Superior temporal gyrus (tissue), 1 donor: ENCODE measurements around the gene TMEM205.
"Not testable (repeated sequence)": the region's sequence is repeated elsewhere in the genome, so short reads cannot be mapped to it uniquely, and the experiment has no call there.

Experiments
- DNase-seq: peaks from one replicate; pipeline ENCODE4 v3.0.0-alpha.2; 2016; ENCODE audit errors: extremely low spot score

Gene TMEM205

DNA sequence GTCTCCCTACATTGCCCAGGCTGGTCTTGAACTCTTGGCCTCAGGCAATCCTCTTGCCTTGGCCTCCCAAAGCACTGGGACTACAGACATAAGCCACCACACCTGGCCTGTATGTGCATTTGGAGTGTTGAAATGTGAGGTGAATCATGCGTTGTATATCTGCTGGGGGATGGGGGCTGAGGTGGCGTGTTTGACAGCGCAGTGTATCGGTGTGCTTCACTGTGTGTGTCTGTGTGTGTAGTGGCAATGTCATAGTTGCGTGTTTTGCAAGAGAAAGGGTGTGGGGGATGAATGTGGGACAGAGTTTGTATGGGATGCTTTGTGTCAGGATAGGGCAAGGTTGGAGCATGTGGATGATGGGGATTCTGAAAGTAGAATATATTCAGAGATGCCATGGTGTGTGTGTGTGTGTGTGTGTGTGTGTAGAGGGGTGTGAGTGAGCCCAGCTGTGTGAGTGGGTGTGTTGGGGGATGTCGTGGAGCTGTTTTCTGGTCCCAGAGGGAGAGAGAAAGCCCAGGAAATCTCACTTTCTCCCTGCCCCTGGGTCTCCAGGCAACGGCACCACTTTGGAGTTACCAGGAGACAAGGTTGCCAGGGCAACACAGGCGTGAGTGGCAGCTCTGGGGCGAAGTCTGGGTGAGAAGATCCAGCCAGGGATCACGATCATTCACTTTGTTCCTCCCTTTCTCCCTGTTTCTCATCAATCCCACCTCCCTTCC, 27.3 kb upstream of the TMEM205 start:
- DNase-seq = peak; percentile 75

DNA sequence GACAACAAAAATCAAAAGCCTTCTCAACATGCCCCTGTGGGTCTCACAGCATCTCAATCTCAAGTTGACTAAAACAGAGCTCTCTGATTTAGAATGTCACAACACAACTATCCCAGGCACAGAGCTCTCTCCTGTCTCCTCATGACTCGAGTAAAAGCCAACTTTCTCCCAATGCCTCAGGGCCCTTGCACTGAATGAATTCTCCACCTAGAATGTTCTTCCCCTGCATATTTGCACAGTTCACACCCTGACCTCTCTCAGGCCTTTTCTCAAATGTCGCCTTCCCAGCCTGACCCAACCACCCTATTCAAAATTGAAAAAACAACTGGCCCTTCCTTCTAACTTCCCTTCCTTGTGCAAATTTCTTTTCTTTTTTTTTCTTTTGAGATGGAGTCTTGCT, 24.7 kb upstream of the TMEM205 start:
- DNase-seq = no peak

DNA sequence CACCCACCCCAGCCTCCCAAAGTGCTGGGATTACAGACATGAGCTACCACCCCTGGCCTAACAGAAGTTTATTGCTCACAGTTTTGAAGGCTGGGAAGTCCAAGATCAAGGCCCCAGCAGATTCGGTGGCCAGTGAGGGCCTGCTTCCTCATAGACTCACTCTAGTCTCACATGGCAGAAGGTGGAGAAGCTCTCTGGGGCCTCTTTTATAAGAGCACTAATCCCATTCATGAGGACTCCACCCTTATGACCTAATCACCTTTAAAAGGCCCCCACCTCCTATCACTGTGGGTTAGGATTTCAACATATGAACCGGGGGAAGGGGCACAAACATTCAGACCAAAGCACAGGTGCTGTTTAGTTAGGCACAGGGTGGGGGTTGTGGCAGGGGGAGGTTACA, 21.5 kb upstream of the TMEM205 start:
- DNase-seq = no peak

DNA sequence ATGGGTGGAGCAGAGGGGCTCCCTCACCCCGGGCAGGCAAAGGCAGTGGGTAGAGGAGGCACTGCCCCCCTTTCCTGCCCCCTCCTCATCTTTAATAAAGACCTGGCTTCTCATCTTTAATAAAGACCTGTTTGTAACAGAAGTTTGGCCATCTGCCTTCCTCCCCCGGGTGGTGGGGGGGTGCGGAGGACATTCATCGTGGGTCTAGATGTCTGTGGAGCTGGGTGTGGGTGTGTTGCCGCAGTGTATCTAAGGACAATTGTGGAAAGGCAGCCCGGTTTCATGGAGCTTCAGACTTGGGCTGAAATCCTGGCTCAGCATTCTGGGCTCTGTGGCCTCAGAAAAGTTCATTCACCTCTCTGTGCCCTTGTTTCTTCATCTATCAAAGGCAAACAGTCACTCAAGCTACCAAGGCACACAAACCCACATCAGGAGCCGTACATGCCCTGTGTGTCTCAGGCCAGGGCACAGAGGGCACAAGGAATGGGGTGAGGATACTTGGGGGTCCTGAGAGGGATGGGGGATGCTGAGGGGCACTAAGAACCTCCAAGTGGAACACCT, 19.6 kb upstream of the TMEM205 start:
- DNase-seq = no peak

DNA sequence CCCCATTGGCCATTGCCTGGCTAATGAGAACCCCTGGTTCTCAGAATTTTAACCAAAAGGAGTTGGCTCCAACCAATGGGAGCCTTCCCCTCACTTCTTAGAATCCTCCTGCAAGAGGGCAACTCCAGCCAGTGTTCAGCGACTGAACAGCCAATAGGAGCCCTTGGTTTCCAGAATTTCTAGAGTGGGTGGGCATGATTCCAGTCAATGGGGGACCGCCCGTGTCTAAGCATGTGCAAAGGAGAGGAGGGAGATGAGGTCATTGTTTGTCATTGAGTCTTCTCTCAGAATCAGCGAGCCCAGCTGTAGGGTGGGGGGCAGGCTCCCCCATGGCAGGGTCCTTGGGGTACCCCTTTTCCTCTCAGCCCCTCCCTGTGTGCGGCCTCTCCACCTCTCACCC, 18.9 kb upstream of the TMEM205 start:
- peak; percentile 20 for DNase-seq

DNA sequence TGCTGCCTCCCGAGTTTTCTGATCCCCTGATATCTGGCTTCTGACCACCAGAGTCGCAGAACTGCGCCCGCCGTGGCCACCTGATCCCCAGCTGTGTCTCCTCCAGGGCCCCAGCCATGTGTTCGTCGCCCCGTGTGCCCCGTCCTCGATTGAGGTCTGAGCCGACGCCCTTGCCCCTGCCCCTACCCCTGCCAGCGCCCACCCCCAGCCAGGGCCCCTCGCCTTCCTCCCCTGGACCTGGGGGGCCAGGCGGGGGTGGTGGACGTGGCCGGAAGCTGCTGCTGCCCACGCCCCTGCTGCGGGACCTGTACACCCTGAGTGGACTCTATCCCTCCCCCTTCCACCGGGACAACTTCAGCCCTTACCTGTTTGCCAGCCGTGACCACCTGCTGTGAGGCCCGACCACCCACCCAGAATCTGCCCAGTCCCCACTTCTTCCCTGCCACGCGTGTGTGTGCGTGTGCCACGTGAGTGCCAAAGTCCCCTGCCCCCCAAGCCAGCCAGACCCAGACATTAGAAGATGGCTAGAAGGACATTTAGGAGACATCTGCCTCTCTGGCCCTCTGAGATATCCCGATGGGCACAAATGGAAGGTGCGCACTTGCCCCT, 18.3 kb upstream of the TMEM205 start:
- no peak for DNase-seq

DNA sequence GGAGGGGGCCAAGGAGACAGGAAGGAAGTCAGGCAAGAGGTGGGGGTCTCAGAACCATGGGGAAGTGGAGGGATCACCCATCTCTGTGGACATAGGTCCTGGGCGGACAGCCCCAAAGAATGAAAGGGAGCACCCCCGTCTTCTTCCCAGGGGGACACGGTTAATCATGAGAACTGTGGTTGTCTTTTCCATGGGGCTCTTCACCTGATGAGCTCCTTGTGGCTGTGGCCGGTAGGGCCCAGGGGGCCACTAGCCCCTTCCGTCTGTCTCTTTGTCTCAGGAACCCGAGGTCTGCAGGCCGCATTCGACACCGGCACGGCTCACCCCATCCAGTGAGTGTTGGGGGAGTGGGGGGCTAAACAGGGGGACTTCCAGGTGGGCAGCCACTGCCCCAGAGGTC, 17.8 kb upstream of the TMEM205 start:
- no peak for DNase-seq

DNA sequence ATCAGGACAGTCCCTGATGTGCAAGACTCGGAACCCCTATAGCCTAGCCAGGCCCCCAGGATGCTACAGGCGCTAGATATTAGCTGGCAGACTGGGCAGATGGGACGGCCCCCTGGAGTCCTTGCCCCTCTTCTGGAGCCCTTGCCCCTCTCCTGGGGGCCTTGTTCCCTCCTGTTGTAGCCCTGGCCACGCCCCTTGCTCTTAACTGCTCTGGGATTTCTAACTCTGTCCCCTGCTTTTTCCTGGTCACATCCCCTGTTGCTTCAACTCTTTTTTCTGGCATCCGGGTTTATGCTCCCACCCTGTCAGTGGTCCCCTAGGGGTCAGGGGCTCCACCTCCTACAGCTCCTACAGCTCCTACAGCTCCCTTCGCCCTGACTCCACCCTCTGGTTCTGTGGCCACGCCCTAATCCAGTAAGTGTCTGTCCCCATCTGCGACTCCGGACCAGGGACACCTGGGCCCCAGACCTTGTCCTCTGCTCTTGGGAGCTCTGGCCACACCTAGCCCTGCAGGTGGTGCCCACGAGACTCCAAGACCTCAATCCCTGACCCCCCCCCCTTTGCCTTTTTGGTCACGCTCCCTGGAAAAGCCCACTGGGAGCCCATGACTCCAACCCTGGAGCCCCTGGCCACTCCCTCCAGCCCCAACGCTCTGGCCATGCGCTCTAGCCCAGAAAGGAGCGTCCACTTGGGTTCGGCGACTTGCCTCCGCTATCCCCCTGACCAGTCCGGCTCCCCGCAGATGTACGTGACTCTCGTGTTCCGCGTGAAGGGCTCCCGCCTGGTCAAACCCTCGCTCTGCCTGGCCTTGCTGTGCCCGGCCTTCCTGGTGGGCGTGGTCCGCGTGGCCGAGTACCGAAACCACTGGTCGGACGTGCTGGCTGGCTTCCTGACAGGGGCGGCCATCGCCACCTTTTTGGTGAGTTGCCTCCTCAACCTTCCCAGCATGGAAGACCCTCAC, 16.0 kb upstream of the TMEM205 start:
- no peak for DNase-seq

DNA sequence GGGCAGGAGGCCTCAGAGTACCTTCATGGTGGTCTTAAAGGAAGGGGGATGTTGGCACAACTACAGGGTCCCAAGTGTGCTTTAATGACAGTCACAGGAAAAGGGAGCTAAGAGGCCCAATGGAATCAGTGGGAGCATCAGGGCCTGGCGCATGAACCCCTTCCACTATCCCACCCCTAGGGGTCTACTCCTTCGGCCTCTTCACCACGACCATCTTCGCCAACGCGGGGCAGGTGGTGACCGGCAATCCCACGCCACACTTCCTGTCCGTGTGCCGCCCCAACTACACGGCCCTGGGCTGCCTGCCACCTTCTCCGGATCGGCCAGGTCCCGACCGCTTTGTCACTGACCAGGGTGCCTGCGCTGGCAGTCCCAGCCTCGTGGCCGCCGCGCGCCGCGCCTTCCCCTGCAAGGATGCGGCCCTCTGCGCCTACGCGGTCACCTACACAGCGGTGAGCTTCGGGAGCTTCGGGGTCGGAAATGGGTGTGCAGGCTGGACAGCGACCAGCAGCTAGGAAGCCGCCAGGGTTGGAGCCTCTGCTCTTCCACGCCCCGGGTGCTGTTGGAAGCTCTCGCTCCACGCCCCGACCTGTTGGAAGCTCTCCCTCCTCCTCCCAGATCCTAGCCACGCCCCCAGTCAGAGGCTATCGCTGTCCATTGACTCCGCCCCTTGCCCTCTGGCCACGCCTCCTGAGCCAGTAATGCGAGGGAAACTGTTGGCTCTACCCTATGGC, 15.1 kb upstream of the TMEM205 start:
- no peak for DNase-seq

DNA sequence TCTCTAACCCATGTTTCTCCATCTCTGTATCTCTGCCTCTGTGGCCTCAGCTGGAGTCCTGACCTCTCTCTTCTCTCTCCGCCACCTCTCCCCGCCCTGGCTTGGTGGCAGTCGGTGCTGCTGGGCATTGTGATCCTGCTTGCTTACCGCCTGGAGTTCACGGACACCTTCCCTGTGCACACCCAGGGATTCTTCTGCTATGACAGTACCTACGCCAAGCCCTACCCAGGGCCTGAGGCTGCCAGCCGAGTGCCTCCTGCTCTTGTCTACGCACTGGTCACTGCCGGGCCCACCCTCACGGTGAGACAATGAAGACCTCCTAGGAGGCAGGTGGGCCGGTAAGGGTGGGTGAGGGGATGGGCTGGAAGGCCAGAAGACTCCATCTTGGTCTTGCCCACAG, 13.4 kb upstream of the TMEM205 start:
- no peak for DNase-seq

DNA sequence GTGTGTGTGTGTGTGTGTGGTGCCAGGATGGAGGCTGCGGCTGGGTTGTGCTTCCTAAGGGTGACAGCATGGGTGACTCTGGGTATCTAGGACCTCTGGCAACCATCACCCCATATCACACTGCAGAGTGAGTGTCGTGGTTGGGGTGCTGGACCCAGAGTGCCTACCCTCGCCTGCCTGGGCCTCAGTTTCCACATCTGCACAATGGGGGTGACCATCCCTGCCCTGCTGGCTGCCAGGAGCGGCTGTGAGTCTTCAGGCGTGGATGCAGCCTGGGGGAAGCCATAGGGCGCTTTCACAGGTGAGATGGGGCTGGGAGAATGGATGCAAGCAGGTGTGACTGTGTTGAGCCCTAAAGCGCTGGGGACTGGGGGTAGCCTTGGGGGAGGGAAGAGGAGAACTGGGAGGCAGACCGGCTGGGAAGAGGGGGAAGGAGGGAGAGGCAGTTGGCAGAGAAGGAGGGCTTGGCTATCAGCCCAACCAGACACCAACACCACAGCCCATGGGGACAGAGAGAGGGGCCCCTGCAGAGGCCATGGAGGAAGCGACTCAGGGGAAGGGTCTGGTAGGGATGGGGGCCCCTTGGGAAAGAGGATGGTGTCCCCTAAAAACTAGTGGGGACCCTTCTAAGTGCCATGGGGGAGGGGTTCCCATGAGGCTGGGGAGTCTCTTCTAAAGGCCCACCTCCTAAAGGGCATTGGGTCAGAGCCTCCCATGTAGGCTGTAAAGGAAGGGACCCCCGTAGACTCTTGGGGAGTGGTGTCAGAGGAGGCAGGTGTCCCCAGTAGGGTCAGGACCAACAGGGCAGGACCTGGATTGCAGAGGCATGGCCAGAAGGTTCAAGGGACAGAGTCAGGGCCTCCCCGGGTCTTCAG, 10.8 kb upstream of the TMEM205 start:
- DNase-seq = no peak

DNA sequence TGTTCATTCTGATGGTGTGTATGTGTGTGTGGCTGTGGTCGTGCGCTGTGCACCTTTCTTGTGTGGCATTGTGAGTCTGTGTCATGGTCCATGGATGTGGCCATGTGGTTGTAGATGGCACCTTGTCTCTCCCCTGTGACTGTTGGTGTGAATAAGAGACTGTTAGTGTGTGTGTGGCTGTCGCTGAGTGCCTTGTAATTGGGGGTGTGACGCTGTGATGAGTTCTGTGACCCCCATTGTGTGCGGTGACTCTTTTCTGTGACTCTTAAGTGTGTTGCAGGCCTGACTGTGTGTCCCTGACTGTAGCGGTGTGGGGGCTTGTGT, 10.0 kb upstream of the TMEM205 start:
- no peak for DNase-seq

DNA sequence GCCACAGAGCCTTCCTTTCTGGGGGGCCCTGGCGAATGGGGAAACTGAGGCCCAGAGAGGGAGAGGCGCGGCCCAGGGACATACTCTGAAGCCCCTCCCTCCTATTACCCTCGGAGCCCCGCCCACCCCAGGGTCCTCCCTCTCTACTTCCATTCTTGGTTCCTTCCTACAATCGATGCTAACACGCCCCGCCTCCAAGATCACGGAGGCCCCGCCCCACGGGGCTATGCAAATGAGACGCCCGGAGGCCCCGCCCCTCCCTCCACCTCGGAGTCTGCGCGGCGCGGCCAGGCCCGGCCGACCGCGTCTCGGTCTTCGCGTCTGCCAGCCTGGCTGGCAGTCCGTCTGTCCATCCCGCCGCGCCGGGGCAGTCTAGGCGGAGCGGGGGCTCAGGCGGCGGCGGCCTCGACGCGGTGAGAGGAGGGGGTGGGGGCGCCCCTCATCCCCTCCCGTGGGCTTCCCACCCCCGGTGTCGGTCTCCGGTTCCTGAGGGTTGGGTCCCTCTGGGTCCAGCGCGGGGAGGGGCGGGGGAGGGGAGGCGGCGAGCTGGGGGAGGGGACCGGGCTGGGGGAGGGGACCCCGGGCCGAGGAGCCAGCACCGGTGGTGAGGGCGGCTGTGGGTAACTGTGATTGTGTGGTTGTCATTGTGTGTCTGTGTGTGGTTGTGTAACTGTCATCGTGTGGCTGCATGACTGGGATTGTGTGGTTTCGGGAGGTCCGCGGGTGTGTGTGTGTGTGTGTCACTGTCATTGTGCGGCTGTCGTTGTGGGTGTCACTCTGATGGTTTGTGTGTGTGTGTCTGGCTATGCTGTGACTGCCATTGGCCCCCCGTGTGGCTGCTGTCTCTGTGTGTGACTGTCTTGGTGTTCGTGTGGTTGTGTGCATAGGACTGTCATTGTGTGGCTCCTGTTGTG, 9.3 kb upstream of the TMEM205 start, which contains the start of gene PLPPR2:
PLPPR2 (plus strand) TSS at position 273 of the 914 bp plus-strand sequence. CDS start 2,242 bp downstream, outside the sequence.
- peak; percentile 86 for DNase-seq

DNA sequence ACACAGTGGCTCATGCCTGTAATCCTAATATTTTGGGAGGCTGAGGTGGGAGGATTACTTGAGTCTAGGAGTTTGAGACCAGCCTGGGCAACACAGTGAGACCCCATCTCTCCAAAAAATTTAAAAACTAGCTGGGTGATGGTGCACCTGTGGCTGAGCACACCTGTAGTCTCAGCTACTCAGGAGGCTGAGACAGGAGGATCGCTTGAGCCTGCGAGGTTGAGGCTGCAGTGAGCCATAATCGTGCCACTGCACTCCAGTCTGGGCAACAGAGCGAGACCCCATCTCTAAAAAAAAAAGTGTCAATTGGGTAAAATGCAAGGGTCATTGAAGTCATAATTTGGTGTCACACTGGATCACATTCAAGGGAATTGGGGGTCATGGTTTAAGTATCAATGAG, 8.0 kb upstream of the TMEM205 start:
- not testable (repeated sequence) for DNase-seq

DNA sequence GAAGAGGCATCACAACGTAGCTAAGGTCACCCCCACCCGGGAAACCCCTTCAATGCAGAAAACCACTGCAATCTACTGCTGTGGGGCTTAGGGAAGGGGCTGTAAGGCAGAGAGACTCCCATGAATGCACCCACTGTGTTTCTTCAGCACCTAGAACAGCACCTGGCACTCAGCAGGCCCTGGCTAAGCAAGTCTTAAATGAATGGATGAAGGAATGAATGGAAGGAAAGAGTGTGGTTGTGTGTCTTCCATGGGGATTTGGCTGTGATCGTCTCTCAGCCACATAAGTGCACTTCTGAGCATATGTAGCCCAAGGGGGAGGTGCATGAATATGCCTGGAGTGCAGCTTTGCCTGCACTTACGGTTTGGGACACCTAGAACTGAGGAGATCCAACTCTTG, 3.1 kb upstream of the TMEM205 start:
- no peak for DNase-seq

DNA sequence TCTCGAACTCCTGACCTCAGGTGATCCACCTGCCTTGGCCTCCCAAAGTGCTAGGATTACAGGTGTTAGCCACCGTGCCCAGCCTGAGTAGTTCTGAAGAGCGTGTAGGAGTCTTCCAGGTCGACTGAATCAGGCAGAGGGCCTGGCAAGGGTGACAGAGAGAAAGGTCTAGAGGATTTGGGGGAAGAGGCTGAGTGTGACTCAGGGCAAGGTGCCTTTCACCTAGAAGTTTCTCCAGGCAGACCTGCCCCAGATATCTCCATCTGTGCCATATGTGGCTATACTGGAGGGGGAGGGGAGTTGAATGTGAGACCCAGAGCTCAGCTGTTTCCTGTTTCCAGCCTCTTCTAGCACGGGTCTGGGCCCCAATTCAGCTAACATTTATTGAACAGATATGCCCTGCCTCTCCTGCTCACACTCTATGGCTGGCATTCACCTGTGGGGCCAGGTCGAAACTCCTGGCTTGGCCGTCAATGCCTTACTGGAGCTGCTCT, 1.5 kb upstream of the TMEM205 start:
- no peak for DNase-seq

DNA sequence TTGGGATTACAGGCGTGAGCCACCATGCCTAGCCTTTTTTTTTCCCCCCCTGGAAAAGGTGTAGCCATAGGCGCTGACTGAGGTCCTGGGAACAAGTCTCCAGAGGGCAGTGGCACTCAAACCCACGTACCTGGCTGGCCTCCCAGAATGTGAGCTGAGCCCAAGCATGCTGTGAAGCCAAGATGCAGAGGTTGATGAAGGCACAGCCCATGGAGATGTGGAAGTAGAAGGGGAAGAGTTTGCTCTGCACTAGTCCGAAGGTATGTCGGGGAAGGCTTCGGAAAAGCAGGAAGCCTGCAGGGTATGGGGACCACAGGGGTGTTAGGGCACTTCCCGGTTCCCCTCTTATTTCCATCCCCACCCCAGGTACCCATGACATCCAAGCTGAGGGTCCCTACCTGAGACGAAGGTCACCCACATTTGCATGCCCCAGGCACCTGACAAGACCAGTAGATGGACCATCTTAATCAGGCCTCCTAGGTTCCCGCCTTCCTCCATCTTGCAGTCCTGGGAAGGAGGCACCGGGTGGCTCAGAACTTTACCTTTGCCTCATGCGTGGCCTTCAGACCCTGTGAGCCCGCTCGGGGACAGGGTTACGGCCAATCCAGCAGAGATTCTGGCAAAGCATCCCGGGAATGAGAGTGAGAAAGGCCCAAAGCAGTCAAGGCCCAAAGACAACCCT, 805 bp downstream of the TMEM205 start:
- no peak for DNase-seq

DNA sequence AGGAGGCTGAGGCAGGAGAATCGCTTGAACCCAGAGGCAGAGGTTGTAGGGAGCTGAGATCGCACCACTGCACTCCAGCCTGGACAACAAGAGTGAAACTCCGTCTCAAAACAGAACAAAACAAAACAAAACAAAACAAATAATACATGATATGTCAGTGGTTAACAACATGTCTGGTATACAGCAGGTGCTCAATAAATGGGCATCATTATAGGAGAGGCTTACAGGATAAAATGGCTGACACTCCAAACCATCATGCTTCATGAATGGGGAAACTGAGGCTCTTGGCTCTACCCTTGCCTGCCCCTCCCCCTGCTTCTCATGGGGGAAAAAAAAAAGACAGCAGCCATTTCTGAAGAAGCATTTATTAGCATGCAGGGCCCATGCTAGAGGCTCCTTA, 3.6 kb downstream of the TMEM205 start:
- DNase-seq = no peak

DNA sequence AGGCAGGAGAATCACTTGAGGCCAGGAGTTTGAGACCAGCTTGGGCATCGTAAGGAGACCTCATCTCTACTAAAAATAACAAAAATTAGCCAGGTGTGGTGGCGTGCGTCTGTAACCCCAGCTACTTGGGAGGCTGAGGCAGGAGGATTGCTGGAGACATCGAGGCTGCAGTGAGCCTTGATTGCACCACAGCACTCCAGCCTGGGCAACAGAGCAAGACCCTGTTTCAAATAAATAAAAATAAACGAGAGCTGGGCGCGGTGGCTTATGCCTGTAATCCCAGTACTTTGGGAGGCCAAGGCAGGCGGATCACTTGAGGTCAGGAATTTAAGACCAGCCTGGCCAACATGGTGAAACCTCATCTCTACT, 6.0 kb downstream of the TMEM205 start:
- DNase-seq = not testable (repeated sequence)
